Measurements from ENCODE around the gene COL25A1. TPM values are rescaled to one million over a fixed set of nuclear protein-coding genes. Genes with fewer than 3 reads are reported as not detected.

The COL25A1 gene
- total RNA-seq, 1 experiment from 2014 or later, result 8.8 TPM

DNA sequence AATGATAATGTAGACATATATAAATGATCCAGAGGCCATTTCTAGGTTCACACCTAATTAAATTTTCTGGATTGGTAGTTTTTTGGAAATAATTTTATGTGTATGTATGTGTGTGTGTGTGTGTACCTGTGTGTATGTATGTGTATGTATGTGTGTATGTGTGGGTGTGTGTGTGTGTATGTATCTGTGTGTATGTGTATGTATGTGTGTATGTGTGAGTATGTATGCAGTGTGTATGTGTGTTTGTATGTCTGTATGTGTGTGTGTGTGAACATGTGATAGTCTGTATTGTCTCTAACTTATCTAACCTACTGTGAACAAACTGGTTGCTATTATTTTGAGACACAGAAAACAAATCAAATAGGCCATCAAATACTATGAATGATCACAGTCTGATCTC, 152.6 kb downstream of the COL25A1 start:
- Histone ChIP-seq H3K9me3 (ENCODE audit: low read depth, low read length, poor library complexity, severe bottlenecking) (no peaks in the 10 kb centered on the region), H3K4me1 (ENCODE audit: insufficient read depth, low read length, poor library complexity, severe bottlenecking) (peaks cover 18% of the 10 kb centered on the region), H3K4me3 (ENCODE audit: low read depth, low read length, poor library complexity, severe bottlenecking) (no peak overlapping the region), H3K27ac (ENCODE audit: low read depth, low read length, poor library complexity, severe bottlenecking) (no peak overlapping the region), H3K27me3 (replicated peaks; ENCODE audit: insufficient read depth, low read depth, low read length, poor library complexity) (no peaks in the 10 kb centered on the region), H3K36me3 (ENCODE audit: insufficient read depth, low read length, poor library complexity, severe bottlenecking) (no peaks in the 10 kb centered on the region)
- TF ChIP-seq, protein P1, sequence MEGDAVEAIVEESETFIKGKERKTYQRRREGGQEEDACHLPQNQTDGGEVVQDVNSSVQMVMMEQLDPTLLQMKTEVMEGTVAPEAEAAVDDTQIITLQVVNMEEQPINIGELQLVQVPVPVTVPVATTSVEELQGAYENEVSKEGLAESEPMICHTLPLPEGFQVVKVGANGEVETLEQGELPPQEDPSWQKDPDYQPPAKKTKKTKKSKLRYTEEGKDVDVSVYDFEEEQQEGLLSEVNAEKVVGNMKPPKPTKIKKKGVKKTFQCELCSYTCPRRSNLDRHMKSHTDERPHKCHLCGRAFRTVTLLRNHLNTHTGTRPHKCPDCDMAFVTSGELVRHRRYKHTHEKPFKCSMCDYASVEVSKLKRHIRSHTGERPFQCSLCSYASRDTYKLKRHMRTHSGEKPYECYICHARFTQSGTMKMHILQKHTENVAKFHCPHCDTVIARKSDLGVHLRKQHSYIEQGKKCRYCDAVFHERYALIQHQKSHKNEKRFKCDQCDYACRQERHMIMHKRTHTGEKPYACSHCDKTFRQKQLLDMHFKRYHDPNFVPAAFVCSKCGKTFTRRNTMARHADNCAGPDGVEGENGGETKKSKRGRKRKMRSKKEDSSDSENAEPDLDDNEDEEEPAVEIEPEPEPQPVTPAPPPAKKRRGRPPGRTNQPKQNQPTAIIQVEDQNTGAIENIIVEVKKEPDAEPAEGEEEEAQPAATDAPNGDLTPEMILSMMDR (conservative IDR thresholded peaks at IDR 0.05; ENCODE audit: low read depth, low read length), result no peak
- no peak for TF ChIP-seq EZH2 (IDR thresholded peaks at IDR 0.05; ENCODE audit: borderline replicate concordance, low read depth, low read length, poor library complexity, severe bottlenecking)
- CTCF ChIA-PET, result no interaction called here
- POLR2A ChIA-PET (ENCODE audit: low non-redundant PET), result no interaction called here
- BruUV-seq (replicated peaks), result no TSS peak
- DNase-seq (ENCODE audit: low spot score), result no peak
- intact Hi-C loops (cut with micrococcal nuclease; ENCODE audit: unreplicated experiment), result no loop called here

- Histone ChIP-seq H3K27ac (ENCODE audit: low read depth, low read length, poor library complexity, severe bottlenecking) (no peak overlapping the region), H3K4me1 (ENCODE audit: insufficient read depth, low read length, poor library complexity, severe bottlenecking) (peaks cover 7% of the 10 kb centered on the region), H3K27me3 (replicated peaks; ENCODE audit: insufficient read depth, low read depth, low read length, poor library complexity) (no peaks in the 10 kb centered on the region), H3K4me3 (ENCODE audit: low read depth, low read length, poor library complexity, severe bottlenecking) (no peak overlapping the region), H3K9me3 (ENCODE audit: low read depth, low read length, poor library complexity, severe bottlenecking) (no peaks in the 10 kb centered on the region), H3K36me3 (ENCODE audit: insufficient read depth, low read length, poor library complexity, severe bottlenecking) (no peaks in the 10 kb centered on the region)
- intact Hi-C loops (cut with micrococcal nuclease; ENCODE audit: unreplicated experiment), result no loop called here
- no peak for DNase-seq (ENCODE audit: low spot score)
- POLR2A ChIA-PET (ENCODE audit: low non-redundant PET), result no interaction called here
- TF ChIP-seq, protein P1 (conservative IDR thresholded peaks at IDR 0.05; ENCODE audit: low read depth, low read length), result no peak
- TF ChIP-seq EZH2 (IDR thresholded peaks at IDR 0.05; ENCODE audit: borderline replicate concordance, low read depth, low read length, poor library complexity, severe bottlenecking), result no peak
- no TSS peak for BruUV-seq (replicated peaks)
- CTCF ChIA-PET, result no interaction called here
Measured at GRCh38 chr4:109148577-109149075, 153.8 kb downstream of the COL25A1 start.

DNA sequence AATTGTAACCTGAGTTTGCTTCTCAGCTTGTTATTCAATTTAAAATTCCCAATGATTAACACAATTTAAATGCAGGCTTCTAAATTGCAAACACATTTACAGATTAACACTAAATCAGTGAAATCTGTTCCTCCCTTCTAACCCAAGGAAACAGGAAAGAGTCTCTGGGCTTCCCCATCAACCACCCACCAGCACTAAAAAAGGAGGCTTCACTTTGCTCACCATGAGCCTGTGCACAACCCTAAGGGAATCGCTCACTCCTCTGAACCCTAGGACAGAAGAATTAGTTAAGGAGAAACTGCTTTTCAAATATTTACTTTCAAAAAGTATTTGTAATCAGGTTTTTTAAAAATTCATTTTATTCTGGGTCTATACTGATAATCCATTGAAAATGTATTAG, 155.3 kb downstream of the COL25A1 start:
- BruUV-seq (replicated peaks), result no TSS peak
- no peaks in the 10 kb centered on the region for H3K27me3 ChIP-seq (replicated peaks; ENCODE audit: insufficient read depth, low read depth, low read length, poor library complexity)
- intact Hi-C loops (cut with micrococcal nuclease; ENCODE audit: unreplicated experiment), result no loop called here
- TF ChIP-seq, protein P1 (conservative IDR thresholded peaks at IDR 0.05; ENCODE audit: low read depth, low read length), result no peak
- TF ChIP-seq EZH2 (IDR thresholded peaks at IDR 0.05; ENCODE audit: borderline replicate concordance, low read depth, low read length, poor library complexity, severe bottlenecking), result no peak
- ChIA-PET CTCF (no interaction called here), POLR2A (ENCODE audit: low non-redundant PET) (no interaction called here)
- H3K27ac ChIP-seq (ENCODE audit: low read depth, low read length, poor library complexity, severe bottlenecking), result no peak overlapping the region
- no peak overlapping the region for H3K4me3 ChIP-seq (ENCODE audit: low read depth, low read length, poor library complexity, severe bottlenecking)
- H3K36me3 ChIP-seq (ENCODE audit: insufficient read depth, low read length, poor library complexity, severe bottlenecking), result no peaks in the 10 kb centered on the region
- H3K4me1 ChIP-seq (ENCODE audit: insufficient read depth, low read length, poor library complexity, severe bottlenecking), result peaks cover 7% of the 10 kb centered on the region
- no peak for DNase-seq (ENCODE audit: low spot score)
- H3K9me3 ChIP-seq (ENCODE audit: low read depth, low read length, poor library complexity, severe bottlenecking), result no peaks in the 10 kb centered on the region
